GM19035 (cell line): ENCODE data around the gene LECT2.

Experiments
- ATAC-seq: cut with Tn5 transposase; IDR thresholded peaks from one replicate; pipeline ENCODE4 v1.9.1; 2021; ENCODE audit not compliant: unreplicated experiment

LECT2 gene

DNA sequence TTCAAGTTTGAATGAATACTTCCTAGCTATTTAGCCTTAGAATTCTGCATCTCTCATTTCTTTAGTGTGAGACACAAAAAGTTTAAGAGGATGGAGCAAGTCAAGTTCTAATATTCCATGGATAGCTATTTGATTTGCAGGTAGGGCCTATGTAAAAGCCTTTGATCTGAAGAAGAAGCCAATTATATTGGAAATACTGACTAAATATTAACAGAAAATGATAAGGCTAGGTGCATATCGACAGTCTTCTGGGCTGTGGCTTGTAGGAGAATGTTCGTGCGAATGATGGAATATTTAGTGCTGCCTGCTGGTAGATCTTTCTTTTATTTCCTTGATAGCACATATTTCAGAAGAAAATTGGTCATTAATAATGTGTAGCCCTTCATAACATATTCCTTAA, at the start of gene LECT2:
TSS of gene LECT2 (minus strand) at position 85 of the 400 bp plus-strand sequence. CDS start 150 bp downstream, outside the sequence.
- ATAC-seq = no peak

DNA sequence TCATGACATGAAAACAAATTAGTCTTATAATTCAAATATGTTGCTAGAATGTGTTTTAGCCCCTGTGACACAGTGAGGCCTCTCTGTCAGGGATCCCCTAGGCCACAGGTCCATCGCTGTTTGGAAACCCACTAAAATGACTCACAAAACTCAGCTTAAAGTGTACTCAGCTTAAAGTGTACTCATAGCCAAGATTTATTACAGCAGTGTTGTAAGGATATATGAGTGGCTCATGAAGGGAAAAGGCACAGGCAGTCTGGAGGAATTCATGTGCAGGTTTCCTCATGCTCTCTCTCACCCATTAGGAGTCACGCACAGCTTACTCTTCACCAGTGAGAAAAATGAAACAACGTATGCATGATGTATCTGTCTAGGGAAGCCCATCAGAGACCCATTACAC, 49.7 kb upstream of the LECT2 start:
- ATAC-seq = no peak

DNA sequence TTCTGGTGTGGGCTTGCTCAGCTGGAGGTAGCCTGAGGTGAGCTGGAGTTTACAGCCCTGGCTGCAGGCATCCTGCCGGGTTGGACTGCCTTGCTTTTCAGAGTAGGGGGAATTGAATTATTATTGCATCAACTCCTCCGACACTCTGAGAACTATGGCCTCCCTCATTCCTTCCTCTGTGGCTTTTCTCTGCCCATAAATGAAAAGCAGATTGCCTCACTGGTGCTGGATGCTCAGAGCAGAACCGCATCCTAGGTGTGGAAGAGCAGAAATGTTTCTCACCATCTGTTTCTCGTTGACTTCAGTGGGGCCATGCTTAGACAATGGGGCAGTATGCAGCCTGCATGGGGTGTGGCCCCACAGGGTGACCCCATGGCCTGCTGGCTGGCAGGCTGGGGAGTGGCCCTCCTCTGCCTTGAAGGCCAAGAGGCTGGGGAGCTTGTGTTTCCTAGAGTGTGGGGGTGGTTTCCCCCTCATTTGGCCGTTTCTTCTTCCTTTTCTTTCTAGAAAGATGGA, 46.7 kb upstream of the LECT2 start:
- no peak for ATAC-seq

- ATAC-seq = no peak
Observed at GRCh38 chr5:136000932-136001331, 46.1 kb upstream of the LECT2 start.

GRCh38 chr5:136000147-136000546, 45.4 kb upstream of the LECT2 start:
- ATAC-seq = no peak

DNA sequence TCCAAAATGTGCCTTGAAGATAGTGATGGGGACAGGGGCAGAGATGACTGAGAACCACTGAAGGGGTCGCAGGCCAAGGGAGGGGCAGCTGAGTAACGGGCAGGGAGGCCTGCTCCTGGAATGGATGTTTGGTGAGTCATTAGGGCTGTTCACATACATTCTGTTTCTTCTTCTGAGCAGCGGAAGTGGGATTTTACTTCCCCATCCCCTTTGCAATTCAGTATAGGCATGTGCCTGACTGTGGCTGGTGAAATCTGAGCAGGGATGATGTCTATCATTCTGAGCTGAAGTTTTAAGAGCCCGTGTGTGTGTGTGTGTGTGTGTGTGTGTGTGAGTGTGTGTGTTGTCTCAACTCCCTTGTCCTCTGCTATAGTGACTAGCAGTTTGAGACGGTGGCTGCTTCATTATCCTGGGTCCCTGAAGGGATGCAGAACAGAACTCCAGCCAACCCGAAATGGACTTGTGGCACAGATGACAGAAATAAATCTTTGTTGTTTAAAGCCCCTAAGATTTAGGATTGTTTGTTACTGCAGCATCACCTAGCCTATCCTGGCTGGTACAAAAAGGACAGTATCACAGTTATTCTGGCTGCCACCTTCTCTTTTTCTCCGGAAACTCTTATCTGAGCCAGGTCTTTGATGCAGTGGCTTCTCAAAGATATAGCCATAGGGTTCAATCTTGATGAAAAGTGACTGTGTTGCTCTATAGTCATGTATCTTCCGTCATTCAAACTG, 44.8 kb upstream of the LECT2 start:
- no peak for ATAC-seq

GRCh38 chr5:135998889-135999288, 44.1 kb upstream of the LECT2 start:
- ATAC-seq = no peak

- no peak for ATAC-seq
Observed at GRCh38 chr5:135997673-135998335, 43.0 kb upstream of the LECT2 start.

GRCh38 chr5:135996611-135997010, 41.8 kb upstream of the LECT2 start:
- no peak for ATAC-seq

GRCh38 chr5:135995976-135996375, 41.2 kb upstream of the LECT2 start:
- ATAC-seq = no peak

DNA sequence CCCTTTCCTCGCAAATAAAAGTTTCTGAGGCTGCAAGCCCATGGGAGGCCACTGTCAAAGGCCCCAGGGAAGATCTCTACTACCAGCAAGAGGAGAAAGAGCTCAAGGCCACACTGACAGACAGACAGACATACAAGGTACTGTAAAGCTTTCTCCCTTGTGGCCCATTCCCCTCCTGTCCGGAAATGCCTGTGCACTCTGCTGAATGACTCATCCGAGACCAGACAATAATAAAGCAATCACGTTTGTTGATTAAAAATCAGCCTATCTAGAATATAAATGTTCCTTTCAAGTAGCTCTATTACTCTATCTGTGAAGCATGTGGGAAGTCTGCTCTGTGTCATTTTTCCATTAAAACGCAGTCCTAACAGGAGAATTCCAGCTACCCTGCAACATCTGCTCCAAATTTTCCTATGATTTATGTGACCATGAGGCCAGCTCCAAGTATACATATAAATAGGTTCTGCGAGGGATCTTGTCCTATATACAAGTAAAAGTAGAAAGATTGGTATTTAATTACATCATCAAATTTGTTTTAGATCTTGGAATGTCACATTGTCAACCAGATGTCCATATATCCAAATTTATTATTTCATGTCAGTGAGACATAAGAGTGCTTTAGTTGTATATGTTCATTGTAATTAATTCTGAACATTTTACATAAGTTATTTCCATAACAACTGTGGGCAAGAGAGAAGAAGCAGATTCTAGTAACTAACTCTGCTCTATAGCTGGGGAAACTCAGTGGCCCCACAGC, 39.3 kb upstream of the LECT2 start:
- ATAC-seq = no peak

- ATAC-seq = no peak
Observed at GRCh38 chr5:135993335-135993879, 38.6 kb upstream of the LECT2 start.

DNA sequence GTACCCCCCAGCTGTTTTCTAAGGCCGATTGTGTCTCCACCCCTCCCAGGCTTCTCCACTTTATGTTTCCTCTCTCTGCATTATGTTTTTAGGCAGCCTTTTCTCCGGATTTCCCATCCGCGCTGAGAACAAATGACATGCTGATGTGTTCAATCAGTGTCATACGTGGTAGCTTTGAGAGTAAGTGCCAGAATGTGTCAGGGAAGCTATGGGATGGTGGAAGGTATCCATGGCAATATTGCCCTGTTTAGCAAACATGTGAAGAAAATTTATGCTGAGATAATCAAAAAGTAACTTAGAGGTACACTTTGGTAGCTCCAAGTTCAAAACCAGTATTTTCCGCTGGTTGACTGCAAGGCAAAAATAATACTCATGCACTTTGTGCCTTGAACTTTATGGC, 36.6 kb upstream of the LECT2 start:
- no peak for ATAC-seq

DNA sequence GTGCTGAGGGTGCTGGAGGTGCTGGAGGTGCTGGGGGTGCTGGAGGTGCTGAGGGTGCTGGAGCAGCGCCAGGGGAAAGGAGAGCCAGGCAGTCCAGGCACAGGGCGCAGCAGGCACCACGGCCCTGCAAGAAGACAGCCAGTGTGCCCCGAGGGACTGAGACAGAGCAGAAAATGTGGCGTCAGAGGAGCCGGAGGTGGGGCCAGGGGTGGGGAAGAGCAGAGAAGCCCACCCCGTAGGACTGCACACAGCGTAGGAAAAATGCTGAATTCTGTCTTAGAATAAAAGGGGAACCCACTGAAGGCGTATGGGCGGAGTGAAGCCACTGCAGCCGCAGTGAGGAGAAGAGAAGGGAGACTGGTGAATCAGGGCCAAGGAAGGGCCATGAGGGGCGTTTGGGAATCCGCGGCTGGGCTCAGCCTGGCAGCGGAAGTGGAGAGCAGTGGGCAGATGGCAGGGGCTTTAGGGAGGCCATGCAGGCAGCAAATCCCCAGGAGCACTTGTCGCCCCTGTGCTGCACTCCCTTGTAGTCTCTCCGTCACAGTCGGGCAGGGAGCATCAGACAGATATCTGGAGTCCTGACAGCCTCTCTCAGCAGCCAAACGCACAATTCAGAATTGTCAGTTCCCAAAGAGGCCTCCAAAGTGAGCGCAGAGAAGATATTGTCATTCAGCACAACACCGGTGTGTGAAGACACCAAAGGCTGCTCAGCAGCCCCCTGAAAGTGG, 35.9 kb upstream of the LECT2 start:
- ATAC-seq = no peak

DNA sequence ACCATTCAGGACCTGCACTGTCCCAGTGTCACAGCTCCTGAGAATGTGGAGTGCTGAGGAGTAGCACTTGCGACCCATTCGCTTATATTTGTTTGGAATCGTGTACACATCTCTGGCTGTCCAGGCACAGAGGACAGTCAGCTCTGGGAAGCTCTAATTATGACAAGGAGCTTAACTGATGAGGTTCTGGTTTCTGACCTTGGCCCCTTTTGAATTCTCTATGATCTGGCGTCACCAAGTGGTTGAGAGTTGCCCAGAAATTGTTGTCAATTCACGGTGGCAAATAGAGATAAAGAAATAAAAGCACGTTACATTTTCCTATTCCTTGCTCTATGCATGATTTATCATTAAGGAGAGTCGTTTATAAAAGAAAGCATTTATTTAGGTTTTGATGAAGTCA, 34.9 kb upstream of the LECT2 start:
- ATAC-seq = no peak

- ATAC-seq = no peak
Observed at GRCh38 chr5:135988546-135988945, 33.8 kb upstream of the LECT2 start.

DNA sequence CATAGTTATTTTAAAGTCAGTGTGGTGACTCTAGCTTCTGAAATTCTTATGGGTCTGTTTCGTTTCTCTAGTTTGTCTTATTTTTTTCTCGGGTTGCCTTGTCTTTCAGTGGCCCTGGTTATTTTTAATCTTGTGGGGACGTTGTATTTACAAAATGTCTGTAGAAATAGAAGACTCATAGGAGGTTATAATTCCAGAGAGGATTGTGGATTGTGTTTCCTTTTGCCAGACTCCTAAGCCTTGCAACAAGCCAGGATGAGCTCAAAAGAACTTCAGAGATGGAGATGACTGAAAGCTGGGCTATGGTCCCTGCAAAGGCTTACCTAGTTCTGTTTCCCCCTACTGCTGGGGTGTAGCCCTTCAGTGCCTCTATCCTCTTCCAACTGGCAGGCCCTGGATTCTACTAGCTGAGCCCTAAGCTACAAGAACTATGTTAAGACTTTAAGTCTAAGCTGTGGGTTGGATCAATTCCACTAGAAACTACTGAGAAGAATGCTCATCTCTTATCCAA, 32.2 kb upstream of the LECT2 start:
- no peak for ATAC-seq

- no peak for ATAC-seq
Observed at GRCh38 chr5:135986401-135986800, 31.6 kb upstream of the LECT2 start.

GRCh38 chr5:135985951-135986350, 31.2 kb upstream of the LECT2 start:
- no peak for ATAC-seq

GRCh38 chr5:135980620-135981019, 25.8 kb upstream of the LECT2 start:
- no peak for ATAC-seq

- no peak for ATAC-seq
Observed at GRCh38 chr5:135979510-135979909, 24.7 kb upstream of the LECT2 start.
